Prostate gland (tissue), 2 donors: Measurements from ENCODE around the gene PRPSAP1. TPM values are rescaled to one million over a fixed set of nuclear protein-coding genes. Genes with fewer than 3 reads are reported as not detected.
"Not testable (repeated sequence)": the region's sequence is repeated elsewhere in the genome, so short reads cannot be mapped to it uniquely, and the experiment has no call there.

Experiments used
- DNase-seq: peaks from one replicate; pipeline ENCODE4 v3.0.0-alpha.2; 2019; ENCODE audit warnings: low spot score
- H3K27ac ChIP-seq, 2 donors: fragments of 200-600 bp; sonication (generic); 2 replicates each; pipeline ENCODE4 v1.5.1; 2017 to 2019
- H3K27me3 ChIP-seq: fragments of 200-600 bp; sonication (generic); replicated peaks from 2 replicates; pipeline ENCODE4 v1.5.1; 2019; ENCODE audit not compliant: insufficient read depth
- H3K36me3 ChIP-seq, 2 donors: fragments of 200-600 bp; sonication (generic); 1 replicate in 1 of 2; 2 replicates in 1 of 2; pipeline versions ENCODE4 v1.5.1 to v1.8.1; 2017 to 2019
- H3K4me1 ChIP-seq: fragments of 200-600 bp; sonication (generic); replicated peaks from 2 replicates; pipeline ENCODE4 v1.5.1; 2019
- H3K4me3 ChIP-seq, 2 donors: fragments of 200-600 bp; sonication (generic); 2 replicates each; pipeline ENCODE4 v1.5.1; 2017 to 2019
- H3K9me3 ChIP-seq: fragments of 200-600 bp; sonication (generic); 2 replicates; pipeline ENCODE4 v1.5.1; 2017
- POLR2A ChIP-seq: fragments of 450-650 bp; IDR thresholded peaks from one replicate; pipeline ENCODE4 v1.6.1; 2016; ENCODE audit warnings: antibody characterized with exemption, mild to moderate bottlenecking
- POLR2AphosphoS5 ChIP-seq: sonication (generic); formaldehyde crosslinking; IDR thresholded peaks from one replicate; pipeline ENCODE4 v1.6.1; 2017; ENCODE audit warnings: antibody characterized with exemption
- WGBS: methylation state at CpG from one replicate; pipeline ENCODE4 v1.1.5; 2018; 5-methylcytosine and 5-hydroxymethylcytosine counted together
- intact Hi-C: fragments of 100-400 bp; cut with DNase I; formaldehyde crosslinking; loops from one replicate; pipeline ENCODE4 v1.14.2; 2022
- total RNA-seq, 2 donors: library from RNA; depleted of rRNA; stranded (reverse); fragments of >200 nt; gene quantifications; one replicate each; pipeline ENCODE4 v1.1.0, GENCODE V29; 2016
- TF ChIP-seq, protein P1 (sequence below), 4 experiments: fragments of 200-600 bp in 2 of 4; fragments of 450-650 bp in 2 of 4; sonication (generic) in 2 of 4; IDR thresholded peaks; 1 replicate in 3 of 4; 2 replicates in 1 of 4; pipeline ENCODE4 v1.5.1; 2016 to 2019; ENCODE audit warnings: antibody characterized with exemption in 4 of 4, mild to moderate bottlenecking in 2 of 4, moderate library complexity in 2 of 4

PRPSAP1 gene
- total RNA-seq, 2 donors from 2014 or later: 51.5 to 115 TPM

DNA sequence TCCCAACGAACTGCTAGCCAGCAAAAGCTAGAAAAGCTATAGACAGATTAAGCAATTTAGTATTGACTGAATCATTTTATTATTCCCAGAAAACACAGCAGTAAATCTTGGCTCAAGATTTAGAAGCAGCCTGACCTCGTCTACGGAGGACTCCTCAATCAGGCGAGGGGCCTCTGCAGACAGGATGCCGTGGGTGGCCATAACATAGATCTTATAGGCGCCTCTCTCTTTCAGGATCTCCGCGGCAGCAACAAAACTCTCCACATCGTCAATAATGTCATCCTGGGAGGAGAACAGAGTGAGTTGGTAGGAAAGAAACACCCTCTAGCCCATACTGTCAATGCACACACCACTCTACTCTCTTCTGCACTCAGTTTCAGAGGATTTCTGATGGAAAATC lies 41.0 kb downstream of the PRPSAP1 start:
- no peak for DNase-seq
- intact Hi-C loops: no loop called here
- TF ChIP-seq, protein P1, sequence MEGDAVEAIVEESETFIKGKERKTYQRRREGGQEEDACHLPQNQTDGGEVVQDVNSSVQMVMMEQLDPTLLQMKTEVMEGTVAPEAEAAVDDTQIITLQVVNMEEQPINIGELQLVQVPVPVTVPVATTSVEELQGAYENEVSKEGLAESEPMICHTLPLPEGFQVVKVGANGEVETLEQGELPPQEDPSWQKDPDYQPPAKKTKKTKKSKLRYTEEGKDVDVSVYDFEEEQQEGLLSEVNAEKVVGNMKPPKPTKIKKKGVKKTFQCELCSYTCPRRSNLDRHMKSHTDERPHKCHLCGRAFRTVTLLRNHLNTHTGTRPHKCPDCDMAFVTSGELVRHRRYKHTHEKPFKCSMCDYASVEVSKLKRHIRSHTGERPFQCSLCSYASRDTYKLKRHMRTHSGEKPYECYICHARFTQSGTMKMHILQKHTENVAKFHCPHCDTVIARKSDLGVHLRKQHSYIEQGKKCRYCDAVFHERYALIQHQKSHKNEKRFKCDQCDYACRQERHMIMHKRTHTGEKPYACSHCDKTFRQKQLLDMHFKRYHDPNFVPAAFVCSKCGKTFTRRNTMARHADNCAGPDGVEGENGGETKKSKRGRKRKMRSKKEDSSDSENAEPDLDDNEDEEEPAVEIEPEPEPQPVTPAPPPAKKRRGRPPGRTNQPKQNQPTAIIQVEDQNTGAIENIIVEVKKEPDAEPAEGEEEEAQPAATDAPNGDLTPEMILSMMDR (IDR thresholded peaks at IDR 0.05): no peak
- TF ChIP-seq POLR2A: no peak
- TF ChIP-seq POLR2AphosphoS5: no peak
- Histone ChIP-seq H3K36me3 (peaks cover 0 to 4% of the 10 kb centered on the region in 2 donors), H3K27me3 (no peaks in the 10 kb centered on the region), H3K9me3 (no peaks in the 10 kb centered on the region), H3K4me1 (no peaks in the 10 kb centered on the region), H3K4me3 (no peak overlapping the region), H3K27ac (no peak overlapping the region)
- 71% methylated on average over 9 of the region's 9 CpGs for WGBS

DNA sequence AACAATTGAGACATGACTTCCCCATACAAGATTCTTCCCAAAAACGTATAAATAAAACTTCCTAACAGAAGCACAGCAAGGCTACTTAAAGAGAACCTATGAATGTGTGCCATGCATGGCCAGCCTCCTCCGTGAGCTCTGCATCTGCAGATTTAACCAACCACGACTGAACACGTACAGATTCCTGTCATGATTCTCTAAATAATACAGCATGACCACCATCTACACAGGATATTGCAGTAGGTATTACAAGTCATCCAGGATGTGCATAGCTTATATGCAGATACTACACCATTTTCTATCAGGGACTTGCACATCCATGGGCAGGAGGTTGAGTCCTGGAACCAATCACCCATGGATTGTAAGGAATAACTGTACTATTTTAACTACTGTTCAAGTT lies 44.3 kb downstream of the PRPSAP1 start:
- no peak for DNase-seq

DNA sequence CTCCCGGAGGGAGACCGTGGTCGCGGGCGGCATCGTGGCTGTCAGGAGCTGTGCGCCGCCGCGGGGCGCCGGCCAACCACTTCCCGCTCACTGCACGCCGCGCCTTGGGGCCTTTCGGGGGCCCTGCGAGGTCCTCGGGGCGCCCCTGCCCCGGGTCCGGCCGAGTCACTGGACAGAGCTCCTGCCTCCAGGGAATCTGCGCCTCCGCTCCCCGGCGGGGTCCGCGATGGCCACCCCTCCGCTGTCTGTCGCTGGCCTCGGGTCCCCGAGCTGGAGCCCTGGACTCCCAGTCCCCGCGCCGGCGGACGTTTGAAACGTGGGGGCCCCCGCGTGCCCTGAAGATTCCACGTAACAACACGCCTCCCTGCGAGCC lies 45.8 kb downstream of the PRPSAP1 start, which contains the start of gene QRICH2:
Gene QRICH2 (minus strand): TSS at position 311 of the 373 bp plus-strand sequence. CDS start 278 bp downstream, at position 33.
- H3K4me3 ChIP-seq: no peak within 1 kb of the TSS
- no peaks in the 10 kb centered on the region for H3K27me3 ChIP-seq
- H3K27ac ChIP-seq: no peak within 1 kb of the TSS
- H3K36me3 ChIP-seq: peaks cover 0 to 3% of the 10 kb centered on the region in 2 donors
- TF ChIP-seq POLR2A (no peak), POLR2AphosphoS5 (no peak)
- TF ChIP-seq, protein P1 (IDR thresholded peaks at IDR 0.05): no peak
- H3K4me1 ChIP-seq: no peaks in the 10 kb centered on the region
- 95% methylated on average over 29 of the region's 44 CpGs for WGBS
- intact Hi-C loops: no loop called here
- H3K9me3 ChIP-seq: no peaks in the 10 kb centered on the region
- no peak for DNase-seq

More for the DNA sequence above, 44.3 kb downstream of the PRPSAP1 start:
- Histone ChIP-seq H3K9me3 (no peaks in the 10 kb centered on the region), H3K27me3 (no peaks in the 10 kb centered on the region), H3K36me3 (peaks cover 0 to 4% of the 10 kb centered on the region in 2 donors), H3K27ac (no peak overlapping the region), H3K4me3 (no peak overlapping the region), H3K4me1 (no peaks in the 10 kb centered on the region)
- 88% methylated on average over 4 of the region's 4 CpGs for WGBS
- intact Hi-C loops: no loop called here
- TF ChIP-seq, protein P1 (IDR thresholded peaks at IDR 0.05): no peak
- TF ChIP-seq POLR2AphosphoS5 (no peak), POLR2A (no peak)

DNA sequence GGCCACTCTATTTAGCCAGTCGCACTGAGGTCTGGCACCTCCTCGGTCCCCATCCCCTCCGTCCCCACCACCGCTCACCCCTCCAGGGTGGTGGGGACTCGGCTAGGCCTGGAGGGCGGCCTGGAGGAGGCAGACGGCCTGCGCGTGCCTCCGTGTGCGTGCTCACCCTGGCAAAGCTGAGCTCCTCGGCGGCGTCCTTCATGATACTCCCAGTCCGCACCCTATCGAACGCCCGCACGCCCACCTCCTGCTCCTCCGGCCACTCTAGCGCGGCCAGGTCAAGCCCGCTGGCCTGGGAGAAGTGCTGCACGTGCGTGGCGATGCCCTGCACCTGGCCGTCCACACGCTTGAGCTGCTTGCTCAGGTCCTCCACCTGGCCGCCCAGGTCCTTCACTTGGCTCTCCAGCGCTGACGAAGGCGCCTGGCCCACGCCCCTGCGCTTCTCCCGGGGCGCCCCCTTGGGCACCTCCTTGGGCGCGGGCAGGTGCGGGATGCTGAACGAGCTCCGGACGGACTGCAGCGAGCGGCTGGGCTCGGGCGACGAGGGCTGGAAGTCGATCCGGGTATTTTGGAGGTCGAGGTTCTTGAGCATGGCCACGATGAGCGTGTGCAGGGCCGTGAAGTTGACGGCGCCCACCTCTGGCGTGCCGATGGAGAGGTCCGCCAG lies 46.3 kb downstream of the PRPSAP1 start:
- WGBS: 97% methylated on average over 45 of the region's 58 CpGs
- H3K27me3 ChIP-seq: no peaks in the 10 kb centered on the region
- no peak for DNase-seq
- no peaks in the 10 kb centered on the region for H3K4me1 ChIP-seq
- no peak overlapping the region for H3K27ac ChIP-seq
- H3K36me3 ChIP-seq: no peaks in the 10 kb centered on the region
- no peak for TF ChIP-seq POLR2AphosphoS5
- no peak for TF ChIP-seq POLR2A
- TF ChIP-seq, protein P1 (IDR thresholded peaks at IDR 0.05): no peak
- no peaks in the 10 kb centered on the region for H3K9me3 ChIP-seq
- intact Hi-C loops: no loop called here
- H3K4me3 ChIP-seq: no peak overlapping the region

DNA sequence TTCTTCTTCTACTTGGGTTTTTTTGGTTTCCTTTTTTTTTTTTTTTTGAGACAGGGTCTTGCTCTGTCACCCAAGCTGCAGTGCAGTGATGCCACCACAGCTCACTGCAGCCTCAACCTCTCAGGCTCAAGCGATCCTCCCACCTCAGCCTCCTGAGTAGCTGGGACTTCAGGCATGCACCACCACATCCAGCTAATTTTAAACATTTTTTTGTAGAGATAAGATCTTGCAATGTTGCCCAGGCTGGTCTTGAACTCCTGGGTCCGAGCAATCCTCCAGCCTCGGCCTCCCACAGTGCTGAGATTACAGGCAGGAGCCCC lies 48.6 kb downstream of the PRPSAP1 start:
- H3K27ac ChIP-seq, H3K9me3 ChIP-seq, H3K27me3 ChIP-seq, H3K4me1 ChIP-seq, H3K36me3 ChIP-seq, H3K4me3 ChIP-seq, DNase-seq: not testable (repeated sequence)
- intact Hi-C loops: loop anchor here (2.0 kb wide), 1 partner anchor 94 kb away; no protein-coding TSS in a partner anchor
- WGBS: 89% methylated on average over 3 of the region's 3 CpGs
